Keratinocyte (primary cell): Measurements from ENCODE around the gene FAM53A. TPM values are rescaled to one million over a fixed set of nuclear protein-coding genes. Genes with fewer than 3 reads are reported as not detected.

Source experiments
- DNase-seq: peaks from one replicate; pipeline ENCODE4 v3.0.0-alpha.2; 2011; ENCODE audit warnings: low read depth, missing footprints, low spot score
- FAIRE-seq: peaks from 2 replicates; lab custom pipeline; 2011; peaks lifted over from hg19 to GRCh38; lab: Jason Lieb, UNC
- H2AFZ ChIP-seq: 2 replicates; pipeline ENCODE4 v1.6.0; 2012; ENCODE audit warnings: low read length, control low read depth, inconsistent platforms; ENCODE audit not compliant: control insufficient read depth
- H3K27ac ChIP-seq: 2 replicates; pipeline ENCODE4 v1.5.1; 2011; ENCODE audit warnings: low read length; ENCODE audit not compliant: control insufficient read depth, insufficient read depth
- H3K27me3 ChIP-seq: 3 replicates; pipeline ENCODE4 v1.6.0; 2011; ENCODE audit warnings: low read length; ENCODE audit not compliant: control insufficient read depth, insufficient read depth; ENCODE audit errors: extremely low read depth
- H3K36me3 ChIP-seq, 2 experiments: 2 replicates in 1 of 2; 3 replicates in 1 of 2; pipeline ENCODE4 v1.5.1; 2011; ENCODE audit warnings: low read length in 2 of 2, mild to moderate bottlenecking in 1 of 2; ENCODE audit not compliant: control insufficient read depth in 2 of 2, insufficient read depth in 2 of 2; ENCODE audit errors: extremely low read depth in 1 of 2
- H3K4me1 ChIP-seq: 3 replicates; pipeline ENCODE4 v1.5.1; 2011; ENCODE audit warnings: low read length; ENCODE audit not compliant: control insufficient read depth, insufficient read depth; ENCODE audit errors: extremely low read depth
- H3K4me2 ChIP-seq: 3 replicates; pipeline ENCODE4 v1.6.0; 2011; ENCODE audit warnings: low read depth, low read length; ENCODE audit not compliant: control insufficient read depth, insufficient read depth; ENCODE audit errors: extremely low read depth
- H3K4me3 ChIP-seq, 3 experiments: fragments of 200-600 bp in 1 of 3; sonication (generic) in 1 of 3; 2 replicates in 2 of 3; 3 replicates in 1 of 3; pipeline ENCODE4 v1.5.1; 2011 to 2016; ENCODE audit warnings: low read length in 3 of 3, mild to moderate bottlenecking in 3 of 3, control low read depth in 2 of 3, inconsistent platforms in 1 of 3, low read depth in 1 of 3, mixed read lengths in 1 of 3, mixed run types in 1 of 3, moderate library complexity in 1 of 3; ENCODE audit not compliant: control insufficient read depth in 2 of 3, insufficient read depth in 2 of 3; ENCODE audit errors: extremely low read depth in 1 of 3
- H3K79me2 ChIP-seq: 2 replicates; pipeline ENCODE4 v1.6.0; 2012; ENCODE audit warnings: low read length; ENCODE audit not compliant: control insufficient read depth, insufficient read depth
- H3K9ac ChIP-seq: 3 replicates; pipeline ENCODE4 v1.6.0; 2011; ENCODE audit warnings: low read length; ENCODE audit not compliant: control insufficient read depth, insufficient read depth; ENCODE audit errors: extremely low read depth
- H3K9me1 ChIP-seq: 3 replicates; pipeline ENCODE4 v1.6.0; 2011; ENCODE audit warnings: low read length; ENCODE audit not compliant: control insufficient read depth, insufficient read depth; ENCODE audit errors: extremely low read depth
- H3K9me3 ChIP-seq: 2 replicates; pipeline ENCODE4 v1.5.1; 2012; ENCODE audit warnings: low read depth, low read length; ENCODE audit not compliant: control insufficient read depth
- H4K20me1 ChIP-seq: 3 replicates; pipeline ENCODE4 v1.6.0; 2011; ENCODE audit warnings: low read length; ENCODE audit not compliant: control insufficient read depth, insufficient read depth; ENCODE audit errors: extremely low read depth
- EZH2 ChIP-seq: IDR thresholded peaks from one replicate; pipeline ENCODE4 v1.6.1; 2012; ENCODE audit warnings: inconsistent platforms, mild to moderate bottlenecking, low read length, moderate library complexity
- dilution Hi-C: fragments of 300-500 bp; cut with MboI; formaldehyde crosslinking; loops from one replicate; pipeline ENCODE4 v1.7.0; 2020; ENCODE audit warnings: low sequenced_read_pairs; ENCODE audit not compliant: extremely low pct_ligation_motif_present
- polyA plus RNA-seq, 5 experiments: library from polyadenylated mRNA; depleted of rRNA in 3 of 5; stranded (reverse) in 3 of 5; stranded (forward) in 1 of 5; unstranded in 1 of 5; fragments of >200 nt; gene quantifications; 1 replicate in 1 of 5; 2 replicates in 3 of 5; 3 replicates in 1 of 5; pipeline versions ENCODE4 v1.2.1 to v1.2.3, GENCODE V29; 2011 to 2012; ENCODE audit warnings: missing spikeins in 2 of 5, low read depth in 1 of 5, low replicate concordance in 1 of 5
- TF ChIP-seq, protein P1 (sequence below), 3 experiments: IDR thresholded peaks in 1 of 3; conservative IDR thresholded peaks in 1 of 3; optimal IDR thresholded peaks in 1 of 3; 2 replicates in 2 of 3; 3 replicates in 1 of 3; pipeline versions ENCODE3 to v1.5.1; 2011; ENCODE audit warnings: low read length in 3 of 3, mild to moderate bottlenecking in 3 of 3, moderate library complexity in 2 of 3, control low read depth in 1 of 3, inconsistent platforms in 1 of 3; ENCODE audit not compliant: insufficient read depth in 2 of 3; ENCODE audit errors: extremely low read depth in 1 of 3

Gene FAM53A
- polyA plus RNA-seq, 1 donor (not counting 4 experiments of a cell fraction or from before 2014, with no cell fraction given), result 0.50 TPM

DNA sequence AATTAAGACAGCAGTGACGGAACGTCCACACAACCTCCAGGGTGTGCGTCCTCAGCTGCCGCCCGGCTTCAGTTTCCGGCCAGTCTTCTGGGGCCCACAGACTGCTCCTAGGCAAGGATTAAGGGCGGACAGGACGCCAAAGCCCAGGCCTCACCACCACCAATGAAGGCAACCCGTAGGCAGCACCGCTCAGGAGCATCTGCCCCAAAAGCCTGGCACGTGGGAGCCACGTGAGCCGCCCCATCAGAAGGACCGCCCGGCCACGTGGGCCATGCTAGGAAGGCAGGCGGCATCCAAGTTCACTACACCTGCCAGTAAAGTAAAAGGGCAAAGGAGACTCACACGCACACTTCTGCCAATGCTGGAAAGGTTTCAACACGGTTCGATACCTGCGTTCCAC lies 14.3 kb downstream of the FAM53A start:
- Histone ChIP-seq H3K4me3 (no peak overlapping the region), H2AFZ (no peak overlapping the region), H3K27ac (no peak overlapping the region), H4K20me1 (no peaks in the 10 kb centered on the region), H3K9ac (no peak overlapping the region), H3K4me2 (no peak overlapping the region), H3K4me1 (no peaks in the 10 kb centered on the region), H3K9me3 (no peaks in the 10 kb centered on the region), H3K36me3 (no peaks in the 10 kb centered on the region), H3K27me3 (no peaks in the 10 kb centered on the region), H3K79me2 (no peaks in the 10 kb centered on the region), H3K9me1 (no peaks in the 10 kb centered on the region)
- no peak for TF ChIP-seq EZH2
- TF ChIP-seq, protein P1, sequence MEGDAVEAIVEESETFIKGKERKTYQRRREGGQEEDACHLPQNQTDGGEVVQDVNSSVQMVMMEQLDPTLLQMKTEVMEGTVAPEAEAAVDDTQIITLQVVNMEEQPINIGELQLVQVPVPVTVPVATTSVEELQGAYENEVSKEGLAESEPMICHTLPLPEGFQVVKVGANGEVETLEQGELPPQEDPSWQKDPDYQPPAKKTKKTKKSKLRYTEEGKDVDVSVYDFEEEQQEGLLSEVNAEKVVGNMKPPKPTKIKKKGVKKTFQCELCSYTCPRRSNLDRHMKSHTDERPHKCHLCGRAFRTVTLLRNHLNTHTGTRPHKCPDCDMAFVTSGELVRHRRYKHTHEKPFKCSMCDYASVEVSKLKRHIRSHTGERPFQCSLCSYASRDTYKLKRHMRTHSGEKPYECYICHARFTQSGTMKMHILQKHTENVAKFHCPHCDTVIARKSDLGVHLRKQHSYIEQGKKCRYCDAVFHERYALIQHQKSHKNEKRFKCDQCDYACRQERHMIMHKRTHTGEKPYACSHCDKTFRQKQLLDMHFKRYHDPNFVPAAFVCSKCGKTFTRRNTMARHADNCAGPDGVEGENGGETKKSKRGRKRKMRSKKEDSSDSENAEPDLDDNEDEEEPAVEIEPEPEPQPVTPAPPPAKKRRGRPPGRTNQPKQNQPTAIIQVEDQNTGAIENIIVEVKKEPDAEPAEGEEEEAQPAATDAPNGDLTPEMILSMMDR (optimal IDR thresholded peaks at IDR 0.05 in 1 of 3, IDR thresholded peaks at IDR 0.05 in 1 of 3, conservative IDR thresholded peaks at IDR 0.05 in 1 of 3; ENCODE audit: extremely low read depth in 1 of 3, insufficient read depth in 2 of 3, low read length in 3 of 3), result no peak
- FAIRE-seq (no peak), DNase-seq (no peak)
- dilution Hi-C loops, result no loop called here

DNA sequence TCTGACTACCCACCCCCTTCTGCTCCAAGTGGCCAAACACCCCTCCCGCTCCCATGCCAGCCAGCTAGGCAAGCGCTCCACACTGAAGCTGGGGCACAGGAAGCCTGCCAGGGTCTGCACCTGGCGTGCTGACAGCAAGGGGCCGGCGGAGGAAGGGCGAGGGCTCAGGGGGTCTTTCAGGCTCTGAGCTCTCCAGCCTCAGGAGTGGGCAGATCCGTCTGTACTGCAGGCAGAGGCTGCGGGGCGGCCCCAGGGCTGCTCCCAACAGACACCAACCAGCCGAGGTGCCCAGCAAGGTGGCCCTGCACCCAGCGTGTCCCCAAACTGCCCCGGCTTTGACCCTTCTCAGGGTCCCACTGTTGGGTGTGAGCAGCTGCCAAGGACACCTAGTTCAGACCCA lies 14.8 kb downstream of the FAM53A start:
- H3K9me3 ChIP-seq, result no peaks in the 10 kb centered on the region
- no peak overlapping the region for H3K4me3 ChIP-seq
- dilution Hi-C loops, result no loop called here
- H3K4me2 ChIP-seq, result no peak overlapping the region
- FAIRE-seq, result no peak
- H3K9ac ChIP-seq, result no peak overlapping the region
- no peak for DNase-seq
- H2AFZ ChIP-seq, result no peak overlapping the region
- no peaks in the 10 kb centered on the region for H4K20me1 ChIP-seq
- H3K79me2 ChIP-seq, result no peaks in the 10 kb centered on the region
- no peak for TF ChIP-seq EZH2
- TF ChIP-seq, protein P1 (optimal IDR thresholded peaks at IDR 0.05 in 1 of 3, IDR thresholded peaks at IDR 0.05 in 1 of 3, conservative IDR thresholded peaks at IDR 0.05 in 1 of 3; ENCODE audit: extremely low read depth in 1 of 3, insufficient read depth in 2 of 3, low read length in 3 of 3), result no peak
- H3K27me3 ChIP-seq, result no peaks in the 10 kb centered on the region
- no peak overlapping the region for H3K27ac ChIP-seq
- no peaks in the 10 kb centered on the region for H3K9me1 ChIP-seq
- no peaks in the 10 kb centered on the region for H3K4me1 ChIP-seq
- H3K36me3 ChIP-seq, result no peaks in the 10 kb centered on the region
